IPS-18a (cell line): ENCODE measurements around the gene ARHGAP23.

Experiments
- H3K27ac ChIP-seq: one replicate; pipeline ENCODE4 v1.5.1; 2013; ENCODE audit warnings: low read length
- H3K27me3 ChIP-seq: one replicate; pipeline ENCODE4 v1.6.1; 2013; ENCODE audit warnings: mild to moderate bottlenecking, low read length; ENCODE audit not compliant: control insufficient read depth, insufficient read depth
- H3K36me3 ChIP-seq: one replicate; pipeline ENCODE4 v1.6.1; 2013; ENCODE audit warnings: low read depth, low read length; ENCODE audit not compliant: control insufficient read depth
- H3K4me1 ChIP-seq: one replicate; pipeline ENCODE4 v1.6.1; 2013; ENCODE audit warnings: low read depth, low read length; ENCODE audit not compliant: control insufficient read depth
- H3K4me3 ChIP-seq: one replicate; pipeline ENCODE4 v1.5.1; 2013; ENCODE audit warnings: low read length
- H3K9ac ChIP-seq: one replicate; pipeline ENCODE4 v1.6.1; 2013; ENCODE audit warnings: mild to moderate bottlenecking, low read length, moderate library complexity
- H3K9me3 ChIP-seq: one replicate; pipeline ENCODE4 v1.6.1; 2013; ENCODE audit warnings: low read depth, low read length; ENCODE audit not compliant: control insufficient read depth

The ARHGAP23 gene

DNA sequence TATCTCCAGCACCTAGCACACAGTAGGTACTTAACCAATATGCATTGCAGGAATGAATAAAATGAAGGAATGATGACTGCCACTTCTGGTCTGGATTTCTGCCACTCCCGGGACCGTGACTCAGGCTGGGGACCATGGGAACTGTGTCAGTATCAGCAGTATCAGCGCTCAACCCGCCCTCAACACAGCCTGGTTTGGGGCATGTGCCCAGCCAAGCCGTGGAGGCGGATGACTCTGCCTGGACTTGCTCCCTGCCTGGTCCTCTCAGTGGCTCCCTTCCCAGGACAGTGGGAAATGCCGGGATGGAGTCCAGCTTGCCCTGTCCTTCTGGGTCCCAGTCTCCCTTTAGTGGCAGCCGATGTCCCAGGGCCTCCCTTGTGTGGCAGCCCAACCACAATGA is 122.4 kb downstream of the ARHGAP23 start:
- no peaks in the 10 kb centered on the region for H3K36me3 ChIP-seq
- H3K9ac ChIP-seq, result no peak overlapping the region
- no peaks in the 10 kb centered on the region for H3K27me3 ChIP-seq
- H3K27ac ChIP-seq, result no peak overlapping the region
- H3K9me3 ChIP-seq, result no peaks in the 10 kb centered on the region
- H3K4me1 ChIP-seq, result no peaks in the 10 kb centered on the region
- no peak overlapping the region for H3K4me3 ChIP-seq

- Histone ChIP-seq H3K36me3 (no peaks in the 10 kb centered on the region), H3K27me3 (no peaks in the 10 kb centered on the region), H3K9ac (no peak overlapping the region), H3K4me1 (no peaks in the 10 kb centered on the region), H3K9me3 (no peaks in the 10 kb centered on the region), H3K4me3 (no peak overlapping the region), H3K27ac (no peak overlapping the region)
These were observed 122.9 kb downstream of the ARHGAP23 start for GRCh38 chr17:38551121-38551520.

GRCh38 chr17:38552343-38552742 is 124.1 kb downstream of the ARHGAP23 start:
- H3K27me3 ChIP-seq, result no peaks in the 10 kb centered on the region
- H3K27ac ChIP-seq, result no peak overlapping the region
- H3K9ac ChIP-seq, result no peak overlapping the region
- H3K4me1 ChIP-seq, result no peaks in the 10 kb centered on the region
- no peaks in the 10 kb centered on the region for H3K36me3 ChIP-seq
- H3K4me3 ChIP-seq, result no peak overlapping the region
- H3K9me3 ChIP-seq, result no peaks in the 10 kb centered on the region

GRCh38 chr17:38554430-38555350 is 126.4 kb downstream of the ARHGAP23 start:
- H3K36me3 ChIP-seq, result no peaks in the 10 kb centered on the region
- no peak overlapping the region for H3K4me3 ChIP-seq
- H3K9ac ChIP-seq, result no peak overlapping the region
- H3K27ac ChIP-seq, result no peak overlapping the region
- H3K9me3 ChIP-seq, result no peaks in the 10 kb centered on the region
- peaks cover 14% of the 10 kb centered on the region for H3K4me1 ChIP-seq
- H3K27me3 ChIP-seq, result peaks cover 14% of the 10 kb centered on the region

DNA sequence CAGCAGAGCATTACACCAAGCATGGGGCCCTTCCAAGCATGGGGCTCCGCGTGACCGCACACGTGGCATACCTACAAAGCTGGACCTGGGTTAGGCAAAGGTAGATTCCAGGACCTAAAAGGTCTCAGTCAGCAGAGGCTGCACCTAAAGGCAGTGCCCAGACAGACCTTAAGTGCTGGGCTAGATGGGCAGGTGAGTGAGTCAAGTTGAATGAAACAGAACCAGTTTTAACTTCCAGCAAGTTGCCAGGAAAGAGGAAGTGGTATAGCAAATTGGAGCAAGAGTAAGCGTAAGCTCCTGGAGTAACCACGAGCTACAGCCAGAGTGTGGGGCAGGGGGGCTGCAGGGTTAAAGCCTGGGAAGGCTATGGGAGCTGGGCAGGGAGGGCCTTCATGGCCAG is 128.0 kb downstream of the ARHGAP23 start:
- H3K27me3 ChIP-seq, result peaks cover 29% of the 10 kb centered on the region
- H3K4me3 ChIP-seq, result no peak overlapping the region
- H3K4me1 ChIP-seq, result peaks cover 28% of the 10 kb centered on the region
- no peaks in the 10 kb centered on the region for H3K36me3 ChIP-seq
- no peak overlapping the region for H3K9ac ChIP-seq
- no peaks in the 10 kb centered on the region for H3K9me3 ChIP-seq
- H3K27ac ChIP-seq, result no peak overlapping the region

GRCh38 chr17:38557396-38557795 is 129.1 kb downstream of the ARHGAP23 start:
- peaks cover 41% of the 10 kb centered on the region for H3K27me3 ChIP-seq
- no peak overlapping the region for H3K9ac ChIP-seq
- no peaks in the 10 kb centered on the region for H3K36me3 ChIP-seq
- H3K4me1 ChIP-seq, result peaks cover 28% of the 10 kb centered on the region
- no peaks in the 10 kb centered on the region for H3K9me3 ChIP-seq
- H3K4me3 ChIP-seq, result no peak overlapping the region
- no peak overlapping the region for H3K27ac ChIP-seq

DNA sequence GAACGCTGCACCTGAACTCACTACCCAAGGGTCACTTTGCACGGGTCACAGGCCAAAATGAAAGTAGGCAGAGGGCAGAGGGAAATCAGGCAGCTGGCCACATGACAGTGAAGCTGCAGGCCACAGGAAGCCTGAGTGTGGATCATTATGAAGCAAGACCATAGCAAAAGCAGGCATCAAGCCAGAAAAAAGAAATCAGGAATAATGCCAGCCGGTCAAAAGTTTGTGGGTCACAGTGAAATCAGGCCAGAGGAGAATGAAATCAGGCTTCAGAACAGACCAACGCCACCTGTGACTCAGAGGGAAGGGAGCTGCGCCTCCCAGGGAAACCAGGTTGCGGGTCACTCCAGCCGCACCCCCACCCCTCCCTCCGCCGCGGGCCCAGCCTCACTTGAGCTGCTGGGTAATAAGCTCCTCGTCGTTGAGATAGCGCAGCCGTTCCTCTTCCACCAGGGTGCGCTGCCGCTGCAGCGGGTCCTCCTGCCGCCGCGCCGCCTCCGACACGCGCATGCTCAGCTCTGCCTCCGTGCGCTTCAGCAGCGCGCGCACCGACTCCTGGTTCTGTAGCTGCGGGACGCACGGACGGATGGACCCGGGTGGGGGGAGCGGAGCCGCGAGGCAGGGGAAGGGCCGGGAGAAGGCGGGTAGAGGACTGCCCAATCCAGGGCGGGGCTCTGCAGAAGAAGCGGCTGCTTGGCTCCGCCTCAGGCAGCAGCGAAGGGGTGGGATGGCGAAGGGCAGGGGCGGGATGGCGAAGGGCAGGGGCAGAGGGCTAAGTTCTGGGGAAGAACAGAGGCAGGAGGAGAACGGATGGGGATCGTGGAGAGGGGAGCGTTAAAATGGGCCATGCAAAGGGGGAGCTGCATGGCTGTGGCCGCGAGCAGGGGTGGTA is 129.8 kb downstream of the ARHGAP23 start:
- no peaks in the 10 kb centered on the region for H3K9me3 ChIP-seq
- H3K4me1 ChIP-seq, result peaks cover 28% of the 10 kb centered on the region
- H3K27me3 ChIP-seq, result peaks cover 48% of the 10 kb centered on the region
- no peaks in the 10 kb centered on the region for H3K36me3 ChIP-seq
- no peak overlapping the region for H3K9ac ChIP-seq
- H3K4me3 ChIP-seq, result peak overlapping the region; percentile 68
- no peak overlapping the region for H3K27ac ChIP-seq

DNA sequence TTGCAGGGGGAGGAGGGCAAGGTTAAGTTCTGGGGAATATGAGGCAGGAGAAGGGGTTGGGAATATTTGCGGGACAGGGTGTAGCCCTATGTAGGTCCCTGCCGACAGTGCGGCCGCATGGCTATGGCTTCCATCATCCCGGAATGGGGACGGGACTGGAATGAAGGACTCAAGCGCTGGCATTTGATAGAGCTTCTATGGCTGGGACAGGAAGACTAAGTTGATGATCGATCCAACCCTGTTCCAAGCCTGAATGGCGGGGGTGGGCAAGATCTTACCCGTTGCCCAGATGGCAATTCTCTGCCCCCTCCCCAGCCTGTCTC is 130.4 kb downstream of the ARHGAP23 start:
- Histone ChIP-seq H3K4me3 (peak overlapping the region; percentile 68), H3K4me1 (peaks cover 28% of the 10 kb centered on the region), H3K27ac (no peak overlapping the region), H3K9ac (no peak overlapping the region), H3K27me3 (peaks cover 54% of the 10 kb centered on the region), H3K36me3 (no peaks in the 10 kb centered on the region), H3K9me3 (no peaks in the 10 kb centered on the region)

- H3K4me1 ChIP-seq, result peaks cover 30% of the 10 kb centered on the region
- no peak overlapping the region for H3K27ac ChIP-seq
- no peaks in the 10 kb centered on the region for H3K9me3 ChIP-seq
- H3K4me3 ChIP-seq, result peak overlapping the region; percentile 68
- peaks cover 60% of the 10 kb centered on the region for H3K27me3 ChIP-seq
- H3K36me3 ChIP-seq, result no peaks in the 10 kb centered on the region
- peak overlapping the region; percentile 16 for H3K9ac ChIP-seq
These were observed 131.0 kb downstream of the ARHGAP23 start for GRCh38 chr17:38559051-38559879.

- Histone ChIP-seq H3K27me3 (peaks cover 66% of the 10 kb centered on the region), H3K4me3 (peak overlapping the region; percentile 68), H3K9me3 (no peaks in the 10 kb centered on the region), H3K27ac (no peak overlapping the region), H3K36me3 (no peaks in the 10 kb centered on the region), H3K9ac (no peak overlapping the region), H3K4me1 (peaks cover 33% of the 10 kb centered on the region)
These were observed 131.6 kb downstream of the ARHGAP23 start for GRCh38 chr17:38559880-38560230.
